H1 (cell line): ENCODE results near the gene ISM1.

ENCODE experiments used
- CEBPB ChIP-seq: IDR thresholded peaks from 2 replicates; pipeline ENCODE4 v1.6.1; 2012; ENCODE audit warnings: low read depth, low read length
- GTF2F1 ChIP-seq: IDR thresholded peaks from 2 replicates; pipeline ENCODE4 v1.6.1; 2012; ENCODE audit warnings: low read depth, low read length, improper control_type of control experiment, borderline replicate concordance
- POLR2A ChIP-seq, 2 experiments: IDR thresholded peaks; 1 replicate in 1 of 2; 2 replicates in 1 of 2; pipeline ENCODE4 v1.6.1; 2011; ENCODE audit warnings: low read depth in 2 of 2, low read length in 2 of 2, mild to moderate bottlenecking in 2 of 2; ENCODE audit errors: control extremely low read depth in 1 of 2
- SP1 ChIP-seq: IDR thresholded peaks from 2 replicates; pipeline ENCODE4 v1.6.1; 2011; ENCODE audit warnings: low read depth, low read length
- TF ChIP-seq, protein P1 (sequence below), 3 experiments: IDR thresholded peaks; 1 replicate in 2 of 3; 2 replicates in 1 of 3; pipeline versions ENCODE4 v1.5.1 to v1.6.1; 2011; ENCODE audit warnings: low read length in 3 of 3, mild to moderate bottlenecking in 3 of 3, inconsistent platforms in 2 of 3, low read depth in 1 of 3, moderate library complexity in 1 of 3; ENCODE audit not compliant: insufficient read depth in 1 of 3; ENCODE audit errors: control extremely low read depth in 1 of 3

DNA sequence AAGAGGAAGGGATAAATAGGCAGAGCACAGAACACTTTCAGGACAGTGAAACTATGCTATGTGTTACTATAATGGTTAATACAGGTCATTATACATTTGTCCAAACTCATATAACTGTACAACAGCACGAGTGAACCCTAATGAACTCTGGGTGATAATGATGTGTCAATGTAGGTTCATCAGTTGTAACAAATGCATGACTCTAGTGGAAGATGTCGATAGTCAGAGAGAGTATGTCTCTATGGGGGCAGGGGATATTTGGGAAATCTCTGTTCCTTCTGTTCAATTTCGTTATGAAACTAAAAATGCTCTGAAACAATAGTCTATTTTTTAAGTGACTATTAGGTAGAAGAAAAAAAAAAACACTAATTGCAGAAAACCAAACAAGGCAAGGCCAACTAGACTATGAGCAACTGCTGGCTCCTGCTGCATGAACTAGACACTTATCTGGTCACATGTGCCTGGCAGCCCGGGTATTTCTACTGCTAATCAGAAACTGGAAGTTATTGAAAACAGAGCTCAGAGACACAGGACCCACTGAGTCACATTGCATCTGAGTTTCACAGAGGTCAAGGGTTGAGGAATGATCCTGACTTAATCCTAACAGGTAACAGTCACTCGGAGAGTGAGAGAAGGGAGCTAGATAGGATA lies 97.9 kb downstream of the ISM1 start:
- TF ChIP-seq CEBPB (no peak), POLR2A (IDR thresholded peaks at IDR 0.05; ENCODE audit: control extremely low read depth in 1 of 2, low read depth in 2 of 2, low read length in 2 of 2) (no peak), GTF2F1 (no peak), SP1 (no peak)
- TF ChIP-seq, protein P1, sequence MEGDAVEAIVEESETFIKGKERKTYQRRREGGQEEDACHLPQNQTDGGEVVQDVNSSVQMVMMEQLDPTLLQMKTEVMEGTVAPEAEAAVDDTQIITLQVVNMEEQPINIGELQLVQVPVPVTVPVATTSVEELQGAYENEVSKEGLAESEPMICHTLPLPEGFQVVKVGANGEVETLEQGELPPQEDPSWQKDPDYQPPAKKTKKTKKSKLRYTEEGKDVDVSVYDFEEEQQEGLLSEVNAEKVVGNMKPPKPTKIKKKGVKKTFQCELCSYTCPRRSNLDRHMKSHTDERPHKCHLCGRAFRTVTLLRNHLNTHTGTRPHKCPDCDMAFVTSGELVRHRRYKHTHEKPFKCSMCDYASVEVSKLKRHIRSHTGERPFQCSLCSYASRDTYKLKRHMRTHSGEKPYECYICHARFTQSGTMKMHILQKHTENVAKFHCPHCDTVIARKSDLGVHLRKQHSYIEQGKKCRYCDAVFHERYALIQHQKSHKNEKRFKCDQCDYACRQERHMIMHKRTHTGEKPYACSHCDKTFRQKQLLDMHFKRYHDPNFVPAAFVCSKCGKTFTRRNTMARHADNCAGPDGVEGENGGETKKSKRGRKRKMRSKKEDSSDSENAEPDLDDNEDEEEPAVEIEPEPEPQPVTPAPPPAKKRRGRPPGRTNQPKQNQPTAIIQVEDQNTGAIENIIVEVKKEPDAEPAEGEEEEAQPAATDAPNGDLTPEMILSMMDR (IDR thresholded peaks at IDR 0.05; ENCODE audit: control extremely low read depth in 1 of 3, insufficient read depth in 1 of 3, low read depth in 1 of 3, low read length in 3 of 3), result no peak
